HG03432 (cell line): Measurements from ENCODE around the gene POLD4.

Experiments used
- ATAC-seq: cut with Tn5 transposase; IDR thresholded peaks from one replicate; pipeline ENCODE4 v1.9.1; 2021; ENCODE audit warnings: mild to moderate bottlenecking, moderate library complexity; ENCODE audit not compliant: unreplicated experiment

The POLD4 gene

GRCh38 chr11:67317888-67318555 lies 35.3 kb downstream of the POLD4 start:
- peak; percentile 20 for ATAC-seq

GRCh38 chr11:67317205-67317887 lies 36.0 kb downstream of the POLD4 start:
- ATAC-seq: peak; percentile 73

- no peak for ATAC-seq
Measured at GRCh38 chr11:67316882-67317204, 36.5 kb downstream of the POLD4 start.

GRCh38 chr11:67315325-67315909 lies 37.9 kb downstream of the POLD4 start:
- ATAC-seq: no peak

GRCh38 chr11:67314218-67314617 lies 39.1 kb downstream of the POLD4 start:
- ATAC-seq: no peak

GRCh38 chr11:67313125-67313890 lies 40.0 kb downstream of the POLD4 start:
- ATAC-seq: no peak

GRCh38 chr11:67312187-67313021 lies 40.9 kb downstream of the POLD4 start:
- ATAC-seq: no peak

GRCh38 chr11:67311556-67312082 lies 41.7 kb downstream of the POLD4 start:
- no peak for ATAC-seq

GRCh38 chr11:67311051-67311555 lies 42.2 kb downstream of the POLD4 start:
- ATAC-seq: no peak

- no peak for ATAC-seq
Measured at GRCh38 chr11:67310246-67311050, 42.9 kb downstream of the POLD4 start.

GRCh38 chr11:67309661-67310061 lies 43.7 kb downstream of the POLD4 start:
- ATAC-seq: no peak

GRCh38 chr11:67309166-67309565 lies 44.2 kb downstream of the POLD4 start:
- no peak for ATAC-seq

- ATAC-seq: no peak
Measured at GRCh38 chr11:67308031-67308866, 45.1 kb downstream of the POLD4 start.

GRCh38 chr11:67307545-67308001 lies 45.8 kb downstream of the POLD4 start:
- no peak for ATAC-seq

GRCh38 chr11:67306769-67307544 lies 46.4 kb downstream of the POLD4 start:
- ATAC-seq: no peak

- no peak for ATAC-seq
Measured at GRCh38 chr11:67304511-67305113, 48.7 kb downstream of the POLD4 start.

GRCh38 chr11:67303835-67304411 lies 49.4 kb downstream of the POLD4 start:
- ATAC-seq: no peak
